Esophagus squamous epithelium (tissue), 4 donors: ENCODE data around the gene PTCHD4.

Experiments used
- CTCF ChIP-seq, 6 experiments: fragments of 450-650 bp in 4 of 6; fragments of 200-600 bp in 2 of 6; sonication (generic) in 2 of 6; IDR thresholded peaks; one replicate each; pipeline ENCODE4 v1.5.1; 2016 to 2019; ENCODE audit warnings: antibody characterized with exemption in 6 of 6, mild to moderate bottlenecking in 4 of 6, moderate library complexity in 4 of 6
- POLR2A ChIP-seq, 4 donors: fragments of 450-650 bp; IDR thresholded peaks; one replicate each; pipeline ENCODE4 v1.6.1; 2017; ENCODE audit warnings: antibody characterized with exemption in 4 of 4, mild to moderate bottlenecking in 4 of 4, moderate library complexity in 3 of 4

GRCh38 chr6:48116699-48117645 lies 6.0 kb upstream of the PTCHD4 start:
- TF ChIP-seq CTCF (IDR thresholded peaks at IDR 0.05) (no peak), POLR2A (IDR thresholded peaks at IDR 0.05) (no peak)
